OCI-LY7 (cell line): Measurements from ENCODE around the gene LCE3D. TPM values are rescaled to one million over a fixed set of nuclear protein-coding genes. Genes with fewer than 3 reads are reported as not detected.

Experiments
- BruUV-seq: library from RNA; stranded (reverse); fragments of 400-500 nt; replicated peaks from 2 replicates; lab custom pipeline; 2021; lab: Mats Ljungman, UMichigan
- CTCF ChIA-PET: fragments of 300-600 bp; sonication (Branson Sonifier 250); formaldehyde crosslinking; loops from one replicate; lab custom pipeline; 2022; ENCODE audit warnings: antibody characterized with exemption; ENCODE audit not compliant: unreplicated experiment; lab: Charles Lee
- POLR2A ChIA-PET: fragments of 300-600 bp; sonication (Branson Sonifier 250); formaldehyde crosslinking; loops from one replicate; lab custom pipeline; 2022; ENCODE audit warnings: antibody characterized with exemption; lab: Charles Lee
- DNase-seq: peaks from one replicate; pipeline ENCODE4 v3.0.0-alpha.2; 2015; ENCODE audit warnings: low spot score
- H2AFZ ChIP-seq: fragments of 200-600 bp; sonication (generic), shearing (Covaris generic); 2 replicates; pipeline ENCODE4 v1.6.1; 2014; ENCODE audit warnings: mild to moderate bottlenecking, antibody characterized with exemption, low read length, moderate library complexity
- H3K27ac ChIP-seq: fragments of 200-600 bp; sonication (generic); 2 replicates; pipeline ENCODE4 v1.5.1; 2014; ENCODE audit warnings: mixed run types, low read depth, mild to moderate bottlenecking, moderate library complexity, low read length, inconsistent platforms; ENCODE audit not compliant: poor library complexity, severe bottlenecking
- H3K36me3 ChIP-seq: fragments of 200-600 bp; sonication (generic); 2 replicates; pipeline ENCODE4 v1.6.1; 2014; ENCODE audit warnings: mild to moderate bottlenecking, antibody characterized with exemption, low read length, moderate library complexity, mixed read lengths; ENCODE audit not compliant: insufficient read depth
- H3K4me1 ChIP-seq: fragments of 200-600 bp; sonication (generic); 2 replicates; pipeline ENCODE4 v1.5.1; 2014; ENCODE audit warnings: mild to moderate bottlenecking, low read length; ENCODE audit not compliant: insufficient read depth, poor library complexity, severe bottlenecking
- H3K4me2 ChIP-seq: fragments of 200-600 bp; sonication (generic); 2 replicates; pipeline ENCODE4 v1.6.1; 2014; ENCODE audit warnings: mild to moderate bottlenecking, low read length
- H3K4me3 ChIP-seq: fragments of 200-600 bp; sonication (generic); 2 replicates; pipeline ENCODE4 v1.5.1; 2014; ENCODE audit warnings: mild to moderate bottlenecking, low read depth, low read length; ENCODE audit not compliant: poor library complexity, severe bottlenecking
- H3K79me2 ChIP-seq: fragments of 200-600 bp; sonication (generic); 2 replicates; pipeline ENCODE4 v1.6.1; 2016; ENCODE audit warnings: low read depth, mild to moderate bottlenecking, low read length, moderate library complexity, mixed read lengths; ENCODE audit not compliant: insufficient read depth
- H3K9me2 ChIP-seq: fragments of 200-600 bp; sonication (generic); 2 replicates; pipeline ENCODE4 v1.6.1; 2016; ENCODE audit warnings: mild to moderate bottlenecking, low read length, mixed read lengths; ENCODE audit not compliant: insufficient read depth
- H3K9me3 ChIP-seq: fragments of 200-600 bp; sonication (generic); 2 replicates; pipeline ENCODE4 v1.6.1; 2014; ENCODE audit warnings: mild to moderate bottlenecking, mixed run types, low read length, mixed read lengths
- H4K20me1 ChIP-seq: fragments of 200-600 bp; sonication (generic); 2 replicates; pipeline ENCODE4 v1.6.1; 2014; ENCODE audit warnings: mild to moderate bottlenecking, antibody characterized with exemption, low read length, moderate library complexity, mixed read lengths; ENCODE audit not compliant: insufficient read depth
- CTCF ChIP-seq: fragments of 200-600 bp; sonication (generic); conservative IDR thresholded peaks from 2 replicates; pipeline ENCODE4 v1.5.1; 2014; ENCODE audit warnings: mild to moderate bottlenecking, antibody characterized with exemption, low read length, moderate library complexity, mixed read lengths
- EZH2phosphoT487 ChIP-seq: fragments of 200-600 bp; sonication (generic); IDR thresholded peaks from 2 replicates; pipeline ENCODE4 v1.6.1; 2018; ENCODE audit warnings: low read depth, borderline replicate concordance, mild to moderate bottlenecking, mixed run types, antibody characterized with exemption, low read length, moderate library complexity, mixed read lengths
- intact Hi-C: fragments of 100-400 bp; cut with micrococcal nuclease; formaldehyde crosslinking; loops from one replicate; pipeline ENCODE4 v1.10.0; 2022; ENCODE audit not compliant: unreplicated experiment
- total RNA-seq, 2 experiments: library from RNA; depleted of rRNA in 1 of 2; stranded (reverse); fragments of >200 nt in 1 of 2; shearing (Covaris generic) in 1 of 2; gene quantifications; 2 replicates each; pipeline ENCODE4 v1.2.3, GENCODE V29; 2014 to 2022

Gene LCE3D
- total RNA-seq, 2 experiments from 2014 or later: not detected

GRCh38 chr1:152537496-152537895, 42.8 kb downstream of the LCE3D start:
- no peak overlapping the region for H2AFZ ChIP-seq
- no TSS peak for BruUV-seq
- no peaks in the 10 kb centered on the region for H3K9me2 ChIP-seq
- DNase-seq: no peak
- H3K4me2 ChIP-seq: no peak overlapping the region
- H3K36me3 ChIP-seq: no peaks in the 10 kb centered on the region
- intact Hi-C loops: no loop called here
- no peaks in the 10 kb centered on the region for H3K9me3 ChIP-seq
- H3K79me2 ChIP-seq: no peaks in the 10 kb centered on the region
- no peak for TF ChIP-seq EZH2phosphoT487
- no peak for TF ChIP-seq CTCF
- no peak overlapping the region for H3K27ac ChIP-seq
- H3K4me1 ChIP-seq: no peaks in the 10 kb centered on the region
- H4K20me1 ChIP-seq: no peaks in the 10 kb centered on the region
- no peak overlapping the region for H3K4me3 ChIP-seq
- CTCF ChIA-PET: no interaction called here
- POLR2A ChIA-PET: no interaction called here

GRCh38 chr1:152535774-152536173, 44.5 kb downstream of the LCE3D start:
- POLR2A ChIA-PET: no interaction called here

More at GRCh38 chr1:152535774-152536173, 44.5 kb downstream of the LCE3D start:
- CTCF ChIA-PET: no interaction called here
- BruUV-seq: no TSS peak
- H3K27ac ChIP-seq: no peak overlapping the region
- no peak overlapping the region for H2AFZ ChIP-seq
- no peaks in the 10 kb centered on the region for H3K36me3 ChIP-seq
- TF ChIP-seq CTCF (no peak), EZH2phosphoT487 (no peak)
- no peaks in the 10 kb centered on the region for H3K79me2 ChIP-seq
- H3K4me3 ChIP-seq: no peak overlapping the region
- no peaks in the 10 kb centered on the region for H4K20me1 ChIP-seq
- no peak overlapping the region for H3K4me2 ChIP-seq
- H3K4me1 ChIP-seq: no peaks in the 10 kb centered on the region
- H3K9me3 ChIP-seq: no peaks in the 10 kb centered on the region
- H3K9me2 ChIP-seq: no peaks in the 10 kb centered on the region
- intact Hi-C loops: no loop called here
- DNase-seq: no peak
